NCI-H187 (cell line): Measurements from ENCODE around the gene TRPM3.

Experiments
- DNase-seq, 2 experiments: peaks; one replicate each; lab custom pipeline; 2025; lab: John Stamatoyannopoulos, UW

Gene TRPM3

GRCh38 chr9:71121275-71122021 is at the start of gene TRPM3:
TRPM3 (minus strand) TSS chr9:71121621; CDS start chr9:71121354, 267 bp downstream.
- DNase-seq = no peak

- no peak for DNase-seq
Measured at GRCh38 chr9:71168418-71168817, 47.0 kb upstream of the TRPM3 start.

- DNase-seq = no peak
Measured at GRCh38 chr9:71162126-71162525, 40.7 kb upstream of the TRPM3 start.

- DNase-seq = no peak
Measured at GRCh38 chr9:71157731-71158130, 36.3 kb upstream of the TRPM3 start.

GRCh38 chr9:71147368-71147767 is 25.9 kb upstream of the TRPM3 start:
- no peak for DNase-seq

- no peak for DNase-seq
Measured at GRCh38 chr9:71146511-71146910, 25.1 kb upstream of the TRPM3 start.

- DNase-seq = no peak
Measured at GRCh38 chr9:71145179-71145578, 23.8 kb upstream of the TRPM3 start.

GRCh38 chr9:71144495-71144894 is 23.1 kb upstream of the TRPM3 start:
- no peak for DNase-seq

GRCh38 chr9:71136696-71137095 is 15.3 kb upstream of the TRPM3 start:
- no peak for DNase-seq

GRCh38 chr9:71131145-71131544 is 9.7 kb upstream of the TRPM3 start:
- no peak for DNase-seq

- DNase-seq = no peak
Measured at GRCh38 chr9:71130521-71130920, 9.1 kb upstream of the TRPM3 start.

GRCh38 chr9:71128796-71129195 is 7.4 kb upstream of the TRPM3 start:
- no peak for DNase-seq

- DNase-seq = no peak
Measured at GRCh38 chr9:71127301-71127700, 5.9 kb upstream of the TRPM3 start.

GRCh38 chr9:71122421-71122820 is 1.0 kb upstream of the TRPM3 start:
- DNase-seq = no peak

- DNase-seq = no peak
Measured at GRCh38 chr9:71122022-71122275, 528 bp upstream of the TRPM3 start.

GRCh38 chr9:71120501-71121247 is 747 bp downstream of the TRPM3 start:
- DNase-seq = no peak

- no peak for DNase-seq
Measured at GRCh38 chr9:71119746-71120145, 1.7 kb downstream of the TRPM3 start.

- DNase-seq = no peak
Measured at GRCh38 chr9:71118324-71118723, 3.1 kb downstream of the TRPM3 start.

- no peak for DNase-seq
Measured at GRCh38 chr9:71115448-71115975, 5.9 kb downstream of the TRPM3 start.

GRCh38 chr9:71112866-71113265 is 8.6 kb downstream of the TRPM3 start:
- no peak for DNase-seq

GRCh38 chr9:71108937-71109336 is 12.5 kb downstream of the TRPM3 start:
- DNase-seq = no peak

GRCh38 chr9:71106992-71107391 is 14.4 kb downstream of the TRPM3 start:
- DNase-seq = no peak

- no peak for DNase-seq
Measured at GRCh38 chr9:71105192-71105591, 16.2 kb downstream of the TRPM3 start.

GRCh38 chr9:71098801-71099200 is 22.6 kb downstream of the TRPM3 start:
- DNase-seq = no peak
